Endothelial cell of umbilical vein (primary cell): ENCODE data around the gene MED8. TPM values are rescaled to one million over a fixed set of nuclear protein-coding genes. Genes with fewer than 3 reads are reported as not detected.

Experiments used
- BruUV-seq: library from RNA; stranded (reverse); fragments of 400-500 nt; replicated peaks from 2 replicates; lab custom pipeline; 2021; lab: Mats Ljungman, UMichigan
- CTCF ChIA-PET: fragments of 300-600, 350-600 bp; sonication (Branson Sonifier 250); formaldehyde crosslinking; loops from one replicate; lab custom pipeline; 2021; ENCODE audit warnings: antibody characterized with exemption, inconsistent platforms; lab: Charles Lee
- POLR2A ChIA-PET: fragments of 300-600, 350-600 bp; sonication (Branson Sonifier 250); formaldehyde crosslinking; loops from one replicate; lab custom pipeline; 2021; ENCODE audit warnings: antibody characterized with exemption, inconsistent platforms; lab: Charles Lee
- DNase-seq: peaks from one replicate; pipeline ENCODE4 v3.0.0-alpha.2; 2011; ENCODE audit warnings: low read depth, low spot score
- FAIRE-seq: peaks from 2 replicates; lab custom pipeline; 2011; peaks lifted over from hg19 to GRCh38; lab: Jason Lieb, UNC
- H2AFZ ChIP-seq: 2 replicates; pipeline ENCODE4 v1.6.0; 2012; ENCODE audit warnings: low read depth, low read length, control low read depth, inconsistent platforms
- H3K27ac ChIP-seq: 2 replicates; pipeline ENCODE4 v1.5.1; 2011; ENCODE audit warnings: low read depth, mild to moderate bottlenecking, control low read depth, low read length, moderate library complexity; ENCODE audit not compliant: insufficient read depth
- H3K27me3 ChIP-seq, 2 experiments: 2 replicates each; pipeline versions ENCODE4 v1.6.0 to v1.6.1; 2011; ENCODE audit warnings: low read length in 2 of 2, mixed read lengths in 1 of 2; ENCODE audit not compliant: control insufficient read depth in 2 of 2, insufficient read depth in 2 of 2
- H3K36me3 ChIP-seq, 2 experiments: 2 replicates in 1 of 2; 3 replicates in 1 of 2; pipeline ENCODE4 v1.5.1; 2011; ENCODE audit warnings: low read length in 2 of 2, mild to moderate bottlenecking in 1 of 2, moderate library complexity in 1 of 2; ENCODE audit not compliant: control insufficient read depth in 2 of 2, insufficient read depth in 2 of 2; ENCODE audit errors: extremely low read depth in 1 of 2
- H3K4me1 ChIP-seq: 3 replicates; pipeline ENCODE4 v1.5.1; 2011; ENCODE audit warnings: mild to moderate bottlenecking, low read length; ENCODE audit not compliant: control insufficient read depth, insufficient read depth; ENCODE audit errors: extremely low read depth
- H3K4me2 ChIP-seq: 2 replicates; pipeline ENCODE4 v1.6.1; 2011; ENCODE audit warnings: low read length, control low read depth, mixed read lengths; ENCODE audit not compliant: insufficient read depth
- H3K4me3 ChIP-seq, 3 experiments: fragments of 200-600 bp in 1 of 3; sonication (generic), shearing (Covaris generic) in 1 of 3; replicated peaks in 1 of 3; 2 replicates each; pipeline ENCODE4 v1.5.1; 2011 to 2016; ENCODE audit warnings: control low read depth in 3 of 3, low read length in 3 of 3, mild to moderate bottlenecking in 2 of 3, inconsistent platforms in 1 of 3, low read depth in 1 of 3, moderate library complexity in 1 of 3; ENCODE audit not compliant: insufficient read depth in 1 of 3
- H3K79me2 ChIP-seq: 2 replicates; pipeline ENCODE4 v1.6.0; 2012; ENCODE audit warnings: low read length, inconsistent platforms; ENCODE audit not compliant: control insufficient read depth, insufficient read depth
- H3K9ac ChIP-seq: replicated peaks from 2 replicates; pipeline ENCODE3; 2011; ENCODE audit warnings: low read length, control low read depth; ENCODE audit not compliant: insufficient read depth; ENCODE audit errors: extremely low read depth
- H3K9me1 ChIP-seq: replicated peaks from 3 replicates; pipeline ENCODE4 v1.6.0; 2011; ENCODE audit warnings: mild to moderate bottlenecking, low read length; ENCODE audit not compliant: control insufficient read depth, insufficient read depth; ENCODE audit errors: extremely low read depth
- H3K9me3 ChIP-seq: replicated peaks from 2 replicates; pipeline ENCODE4 v1.5.1; 2012; ENCODE audit warnings: low read length, inconsistent platforms; ENCODE audit not compliant: control insufficient read depth, insufficient read depth
- H4K20me1 ChIP-seq: replicated peaks from 2 replicates; pipeline ENCODE3; 2011; ENCODE audit warnings: mild to moderate bottlenecking, low read length; ENCODE audit not compliant: control insufficient read depth, insufficient read depth; ENCODE audit errors: extremely low read depth
- FOS ChIP-seq: IDR thresholded peaks from 2 replicates; pipeline ENCODE4 v1.6.1; 2011; ENCODE audit warnings: mild to moderate bottlenecking, low read length, moderate library complexity, borderline replicate concordance; ENCODE audit not compliant: insufficient read depth
- GATA2 ChIP-seq: IDR thresholded peaks from 2 replicates; pipeline ENCODE4 v1.7.0; 2011; ENCODE audit warnings: low read depth, mild to moderate bottlenecking, moderate library complexity, mixed read lengths, low read length; ENCODE audit not compliant: insufficient read length, insufficient read depth
- POLR2A ChIP-seq: IDR thresholded peaks from 2 replicates; pipeline ENCODE4 v1.6.1; 2012; ENCODE audit warnings: low read depth, mild to moderate bottlenecking, control low read depth, low read length
- dilution Hi-C: fragments of 300-500 bp; cut with MboI; formaldehyde crosslinking; loops from one replicate; pipeline ENCODE4 v1.15.0; 2019; ENCODE audit warnings: low sequenced_read_pairs; ENCODE audit not compliant: extremely low pct_ligation_motif_present
- intact Hi-C: fragments of 100-400 bp; cut with micrococcal nuclease; formaldehyde crosslinking; loops from one replicate; pipeline ENCODE4 v1.10.0; 2022
- polyA plus RNA-seq, 4 experiments: library from polyadenylated mRNA; depleted of rRNA in 3 of 4; stranded (reverse) in 3 of 4; unstranded in 1 of 4; fragments of >200 nt; gene quantifications; 2 replicates each; pipeline versions ENCODE4 v1.2.1 to v1.2.3, GENCODE V29; 2011 to 2012; ENCODE audit warnings: missing spikeins in 1 of 4
- total RNA-seq: library from RNA; stranded (reverse); gene quantifications from 2 replicates; pipeline ENCODE4 v1.2.3, GENCODE V29; 2021

Gene MED8
- total and polyA plus RNA-seq, 2 donors (not counting 3 experiments of a cell fraction or from before 2014, with no cell fraction given) = 19.6 to 45.6 TPM

GRCh38 chr1:43396059-43396458 lies 6.5 kb upstream of the MED8 start:
- Histone ChIP-seq H3K9me1 (no peaks in the 10 kb centered on the region), H3K79me2 (no peaks in the 10 kb centered on the region), H3K9ac (no peak overlapping the region), H3K4me2 (no peak overlapping the region), H2AFZ (no peak overlapping the region), H3K27me3 (no peaks in the 10 kb centered on the region), H3K4me1 (no peaks in the 10 kb centered on the region), H3K9me3 (no peaks in the 10 kb centered on the region), H3K4me3 (no peak overlapping the region), H4K20me1 (no peaks in the 10 kb centered on the region), H3K27ac (no peak overlapping the region), H3K36me3 (peaks cover 0 to 2% of the 10 kb centered on the region in 2 experiments)
- CTCF ChIA-PET = interaction anchor here (1.1 kb wide), 1 partner anchor 19 kb away, joined by 7 read pairs; no protein-coding TSS in a partner anchor
- intact Hi-C loops = no loop called here
- POLR2A ChIA-PET = no interaction called here
- FAIRE-seq (no peak), DNase-seq (no peak)
- TF ChIP-seq GATA2 = no peak
- TF ChIP-seq POLR2A = no peak
- dilution Hi-C loops = no loop called here
- BruUV-seq = no TSS peak

- peaks cover 5% of the 10 kb centered on the region for H3K79me2 ChIP-seq
- ChIA-PET POLR2A (no interaction called here), CTCF (no interaction called here)
- dilution Hi-C loops = no loop called here
- no peak overlapping the region for H3K9ac ChIP-seq
- no peaks in the 10 kb centered on the region for H3K9me1 ChIP-seq
- no TSS peak for BruUV-seq
- H4K20me1 ChIP-seq = no peaks in the 10 kb centered on the region
- no peak overlapping the region for H3K4me2 ChIP-seq
- H3K36me3 ChIP-seq = peaks cover 0 to 2% of the 10 kb centered on the region in 2 experiments
- FAIRE-seq (peak; percentile 50), DNase-seq (no peak)
- intact Hi-C loops = no loop called here
- no peak overlapping the region for H3K4me3 ChIP-seq
- no peak for TF ChIP-seq FOS
- no peak for TF ChIP-seq GATA2
- peaks cover 4% of the 10 kb centered on the region for H3K4me1 ChIP-seq
- no peak overlapping the region for H2AFZ ChIP-seq
- no peaks in the 10 kb centered on the region for H3K27me3 ChIP-seq
- H3K27ac ChIP-seq = no peak overlapping the region
- no peaks in the 10 kb centered on the region for H3K9me3 ChIP-seq
These were observed 5.9 kb upstream of the MED8 start for GRCh38 chr1:43395523-43395922.
